ENCODE data around the gene TMCC1. TPM values are rescaled to one million over a fixed set of nuclear protein-coding genes. Genes with fewer than 3 reads are reported as not detected.
"Not testable (repeated sequence)": the region's sequence is repeated elsewhere in the genome, so short reads cannot be mapped to it uniquely, and the experiment has no call there.

The TMCC1 gene
- polyA plus RNA-seq, 6 donors from 2014 or later: 4.0 to 7.4 (median 5.7) TPM

- peaks cover 0 to 6% (median 0%) of the 10 kb centered on the region in 7 donors for H3K9me3 Mint-ChIP-seq
- no peak overlapping the region for H3K27ac Mint-ChIP-seq
- H3K4me3 Mint-ChIP-seq: no peak overlapping the region
- H3K27me3 Mint-ChIP-seq: no peaks in the 10 kb centered on the region
- ATAC-seq (ENCODE audit: low read depth in 2 of 2) (no peak), DNase-seq (no peak)
- peaks cover 6 to 9% (median 7%) of the 10 kb centered on the region in 3 donors for H3K4me1 Mint-ChIP-seq
- H3K36me3 Mint-ChIP-seq: peaks cover 8% of the 10 kb centered on the region in 2 donors
These were observed 117.6 kb downstream of the TMCC1 start for GRCh38 chr3:129775870-129776269.

- Mint-ChIP-seq H3K27me3 (no peaks in the 10 kb centered on the region), H3K4me1 (peaks cover 6 to 9% (median 7%) of the 10 kb centered on the region in 3 donors), H3K36me3 (peaks cover 8% of the 10 kb centered on the region in 2 donors), H3K27ac (peak overlapping the region in 1 of 6 donors; percentile 38), H3K9me3 (peaks cover 0 to 6% (median 0%) of the 10 kb centered on the region in 7 donors), H3K4me3 (no peak overlapping the region)
- DNase-seq (no peak), ATAC-seq (ENCODE audit: low read depth in 2 of 2) (no peak)
These were observed 119.5 kb downstream of the TMCC1 start for GRCh38 chr3:129773691-129774663.

GRCh38 chr3:129770604-129771003, 122.9 kb downstream of the TMCC1 start:
- DNase-seq (no peak), ATAC-seq (ENCODE audit: low read depth in 2 of 2) (no peak)
- Mint-ChIP-seq H3K4me3 (no peak overlapping the region), H3K27ac (no peak overlapping the region), H3K9me3 (peaks cover 0 to 6% (median 0%) of the 10 kb centered on the region in 7 donors), H3K36me3 (peaks cover 8% of the 10 kb centered on the region in 2 donors), H3K27me3 (no peaks in the 10 kb centered on the region), H3K4me1 (peaks cover 6 to 9% (median 7%) of the 10 kb centered on the region in 3 donors)

- peaks cover 3 to 5% (median 4%) of the 10 kb centered on the region in 3 donors for H3K4me1 Mint-ChIP-seq
- no peak overlapping the region for H3K27ac Mint-ChIP-seq
- H3K36me3 Mint-ChIP-seq: peaks cover 4 to 5% of the 10 kb centered on the region in 2 donors
- H3K4me3 Mint-ChIP-seq: no peak overlapping the region
- no peaks in the 10 kb centered on the region for H3K27me3 Mint-ChIP-seq
- ATAC-seq (ENCODE audit: low read depth in 2 of 2) (no peak), DNase-seq (no peak)
- H3K9me3 Mint-ChIP-seq: peaks cover 0 to 4% (median 0%) of the 10 kb centered on the region in 7 donors
These were observed 123.9 kb downstream of the TMCC1 start for GRCh38 chr3:129769616-129770015.

- Mint-ChIP-seq H3K4me1 (peaks cover 0 to 5% (median 4%) of the 10 kb centered on the region in 3 donors), H3K9me3 (no peaks in the 10 kb centered on the region), H3K36me3 (no peaks in the 10 kb centered on the region), H3K27me3 (no peaks in the 10 kb centered on the region), H3K4me3 (no peak overlapping the region), H3K27ac (no peak overlapping the region)
- no peak for DNase-seq
- no peak for ATAC-seq (ENCODE audit: low read depth in 2 of 2)
These were observed 124.8 kb downstream of the TMCC1 start for GRCh38 chr3:129768728-129769127.

GRCh38 chr3:129766135-129766534, 127.4 kb downstream of the TMCC1 start:
- no peak for DNase-seq
- H3K27ac Mint-ChIP-seq: no peak overlapping the region
- no peak overlapping the region for H3K4me3 Mint-ChIP-seq
- H3K9me3 Mint-ChIP-seq: no peaks in the 10 kb centered on the region
- H3K36me3 Mint-ChIP-seq: peaks cover 0 to 5% of the 10 kb centered on the region in 2 donors
- H3K4me1 Mint-ChIP-seq: peaks cover 0 to 5% (median 2%) of the 10 kb centered on the region in 3 donors
- no peak for ATAC-seq (ENCODE audit: low read depth in 2 of 2)
- H3K27me3 Mint-ChIP-seq: no peaks in the 10 kb centered on the region

GRCh38 chr3:129764090-129764489, 129.4 kb downstream of the TMCC1 start:
- DNase-seq (no peak), ATAC-seq (ENCODE audit: low read depth in 2 of 2) (no peak)
- Mint-ChIP-seq H3K4me1 (peaks cover 0 to 6% (median 2%) of the 10 kb centered on the region in 3 donors), H3K9me3 (no peaks in the 10 kb centered on the region), H3K27ac (peak overlapping the region in 1 of 6 donors; percentile 88), H3K27me3 (no peaks in the 10 kb centered on the region), H3K4me3 (no peak overlapping the region), H3K36me3 (peaks cover 0 to 6% of the 10 kb centered on the region in 2 donors)

- H3K36me3 Mint-ChIP-seq: peaks cover 14% of the 10 kb centered on the region in 2 donors
- no peak for ATAC-seq (ENCODE audit: low read depth in 2 of 2)
- H3K27me3 Mint-ChIP-seq: no peaks in the 10 kb centered on the region
- no peak overlapping the region for H3K4me3 Mint-ChIP-seq
- DNase-seq: no peak
- H3K4me1 Mint-ChIP-seq: peaks cover 0 to 15% (median 0%) of the 10 kb centered on the region in 3 donors
- peak overlapping the region in 1 of 6 donors; percentile 36 for H3K27ac Mint-ChIP-seq
- H3K9me3 Mint-ChIP-seq: peaks cover 0 to 10% (median 4%) of the 10 kb centered on the region in 7 donors
These were observed 134.7 kb downstream of the TMCC1 start for GRCh38 chr3:129758785-129759320.

- no peak overlapping the region for H3K4me3 Mint-ChIP-seq
- peaks cover 2 to 16% (median 8%) of the 10 kb centered on the region in 7 donors for H3K9me3 Mint-ChIP-seq
- ATAC-seq (ENCODE audit: low read depth in 2 of 2) (no peak), DNase-seq (no peak)
- H3K4me1 Mint-ChIP-seq: peaks cover 0 to 15% (median 0%) of the 10 kb centered on the region in 3 donors
- H3K27me3 Mint-ChIP-seq: no peaks in the 10 kb centered on the region
- H3K36me3 Mint-ChIP-seq: peaks cover 16 to 20% of the 10 kb centered on the region in 2 donors
- peak overlapping the region in 1 of 6 donors; percentile 10 for H3K27ac Mint-ChIP-seq
These were observed 135.2 kb downstream of the TMCC1 start for GRCh38 chr3:129758306-129758705.

GRCh38 chr3:129756871-129757270, 136.6 kb downstream of the TMCC1 start:
- Mint-ChIP-seq H3K36me3 (peaks cover 24 to 30% of the 10 kb centered on the region in 2 donors), H3K9me3 (peaks cover 6 to 27% (median 21%) of the 10 kb centered on the region in 7 donors), H3K27me3 (no peaks in the 10 kb centered on the region), H3K4me1 (peaks cover 0 to 15% (median 0%) of the 10 kb centered on the region in 3 donors), H3K4me3 (no peak overlapping the region), H3K27ac (peak overlapping the region in 2 of 6 donors; percentile 1 to 27)
- DNase-seq (no peak), ATAC-seq (ENCODE audit: low read depth in 2 of 2) (no peak)

GRCh38 chr3:129751105-129751504, 142.4 kb downstream of the TMCC1 start:
- not testable (repeated sequence) for ATAC-seq (ENCODE audit: low read depth in 2 of 2); H3K27me3 Mint-ChIP-seq
- peaks cover 6 to 26% (median 21%) of the 10 kb centered on the region in 7 donors for H3K9me3 Mint-ChIP-seq

GRCh38 chr3:129749692-129750091, 143.8 kb downstream of the TMCC1 start:
- Mint-ChIP-seq H3K27ac (no peak overlapping the region), H3K4me3 (no peak overlapping the region), H3K9me3 (peaks cover 6 to 24% (median 21%) of the 10 kb centered on the region in 7 donors), H3K4me1 (peaks cover 5 to 13% (median 8%) of the 10 kb centered on the region in 3 donors), H3K36me3 (peaks cover 16 to 23% of the 10 kb centered on the region in 2 donors), H3K27me3 (no peaks in the 10 kb centered on the region)
- ATAC-seq (ENCODE audit: low read depth in 2 of 2) (no peak), DNase-seq (no peak)

More at GRCh38 chr3:129751105-129751504, 142.4 kb downstream of the TMCC1 start:
- not testable (repeated sequence) for H3K27ac Mint-ChIP-seq, H3K4me1 Mint-ChIP-seq, DNase-seq
- Mint-ChIP-seq H3K36me3 (peaks cover 23 to 24% of the 10 kb centered on the region in 2 donors), H3K4me3 (peak overlapping the region in 1 of 8 donors; percentile 35)

GRCh38 chr3:129747992-129748391, 145.5 kb downstream of the TMCC1 start:
- H3K27ac Mint-ChIP-seq: no peak overlapping the region
- DNase-seq: no peak
- H3K27me3 Mint-ChIP-seq: no peaks in the 10 kb centered on the region
- H3K9me3 Mint-ChIP-seq: peaks cover 2 to 11% (median 8%) of the 10 kb centered on the region in 7 donors
- H3K4me1 Mint-ChIP-seq: peaks cover 5 to 15% (median 9%) of the 10 kb centered on the region in 3 donors
- H3K4me3 Mint-ChIP-seq: no peak overlapping the region
- H3K36me3 Mint-ChIP-seq: peaks cover 5 to 7% of the 10 kb centered on the region in 2 donors
- ATAC-seq (ENCODE audit: low read depth in 2 of 2): no peak
